Activated T-cell treated with anti-CD3 and anti-CD28 coated beads, Interleukin-2, amount 50 U/mL, for 1 hour (primary cell): Measurements from ENCODE around the gene SYCE1.
"Not testable (repeated sequence)": the region's sequence is repeated elsewhere in the genome, so short reads cannot be mapped to it uniquely, and the experiment has no call there.

Experiments used
- DNase-seq: peaks from one replicate; pipeline ENCODE4 v3.0.0-alpha.2; 2020

Gene SYCE1

GRCh38 chr10:133555521-133555920 is 9.9 kb downstream of the SYCE1 start:
- DNase-seq = no peak

GRCh38 chr10:133554600-133554999 is 10.8 kb downstream of the SYCE1 start:
- no peak for DNase-seq

GRCh38 chr10:133544506-133544905 is 20.9 kb downstream of the SYCE1 start:
- no peak for DNase-seq

GRCh38 chr10:133541441-133541975 is 23.9 kb downstream of the SYCE1 start:
- DNase-seq = not testable (repeated sequence)

- no peak for DNase-seq
Observed at GRCh38 chr10:133537546-133538545, 27.5 kb downstream of the SYCE1 start.

GRCh38 chr10:133536198-133536597 is 29.2 kb downstream of the SYCE1 start:
- no peak for DNase-seq

GRCh38 chr10:133534417-133534816 is 31.0 kb downstream of the SYCE1 start:
- DNase-seq = no peak

GRCh38 chr10:133532871-133533270 is 32.5 kb downstream of the SYCE1 start:
- DNase-seq = no peak

- no peak for DNase-seq
Observed at GRCh38 chr10:133530506-133530905, 34.9 kb downstream of the SYCE1 start.

GRCh38 chr10:133529576-133529946 is 35.8 kb downstream of the SYCE1 start:
- no peak for DNase-seq

GRCh38 chr10:133528845-133529575 is 36.4 kb downstream of the SYCE1 start:
- DNase-seq = no peak

GRCh38 chr10:133528296-133528844 is 37.0 kb downstream of the SYCE1 start:
- DNase-seq = no peak

GRCh38 chr10:133527771-133528271 is 37.6 kb downstream of the SYCE1 start:
- no peak for DNase-seq

- DNase-seq = no peak
Observed at GRCh38 chr10:133526957-133527588, 38.3 kb downstream of the SYCE1 start, which contains the start of gene CYP2E1. CYP2E1 (plus strand) TSS chr10:133527363; CDS start chr10:133527396, 33 bp downstream.

GRCh38 chr10:133525444-133525843 is 39.9 kb downstream of the SYCE1 start:
- no peak for DNase-seq

GRCh38 chr10:133523631-133524203 is 41.7 kb downstream of the SYCE1 start:
- no peak for DNase-seq

GRCh38 chr10:133520193-133520738 is 45.1 kb downstream of the SYCE1 start:
- DNase-seq = peak; percentile 95

- DNase-seq = not testable (repeated sequence)
Observed at GRCh38 chr10:133518517-133518916, 46.9 kb downstream of the SYCE1 start.

- DNase-seq = no peak
Observed at GRCh38 chr10:133516057-133516456, 49.3 kb downstream of the SYCE1 start.

GRCh38 chr10:133515471-133515870 is 49.9 kb downstream of the SYCE1 start:
- DNase-seq = no peak

- DNase-seq = no peak
Observed at GRCh38 chr10:133511907-133512528, 53.4 kb downstream of the SYCE1 start.
